ENCODE measurements around the gene TRAF3IP1.

TRAF3IP1 gene

GRCh38 chr2:238280083-238280825 is 40.1 kb upstream of the TRAF3IP1 start:
- Histone ChIP-seq H3K27ac (peak overlapping the region; percentile 44; the same call in 1 of the 2 replicates), H3K9ac (no peak overlapping the region), H3K27me3 (no peaks in the 10 kb centered on the region), H3K9me3 (peaks cover 16% of the 10 kb centered on the region), H3K36me3 (peaks cover 37% of the 10 kb centered on the region), H3K4me1 (peaks cover 70% of the 10 kb centered on the region), H3K4me2 (peak overlapping the region; percentile 64), H3K4me3 (no peak overlapping the region), H4K20me1 (peaks cover 86% of the 10 kb centered on the region)
- TF ChIP-seq Cebpa-rat (IDR thresholded peaks at IDR 0.05), result no peak

GRCh38 chr2:238281826-238282480 is 38.4 kb upstream of the TRAF3IP1 start:
- peaks cover 95% of the 10 kb centered on the region for H4K20me1 ChIP-seq
- H3K4me2 ChIP-seq, result peak overlapping the region; percentile 80
- no peak for TF ChIP-seq Cebpa-rat (IDR thresholded peaks at IDR 0.05)
- peak overlapping the region; percentile 52; the same call in 1 of the 2 replicates for H3K27ac ChIP-seq
- H3K9me3 ChIP-seq, result peaks cover 16% of the 10 kb centered on the region
- H3K9ac ChIP-seq, result peak overlapping the region; percentile 49; the same call in 1 of the 2 replicates
- peaks cover 20% of the 10 kb centered on the region for H3K36me3 ChIP-seq
- peaks cover 87% of the 10 kb centered on the region for H3K4me1 ChIP-seq
- no peak overlapping the region for H3K4me3 ChIP-seq
- H3K27me3 ChIP-seq, result no peaks in the 10 kb centered on the region

- peaks cover 8% of the 10 kb centered on the region for H3K36me3 ChIP-seq
- H3K4me3 ChIP-seq, result peak overlapping the region; percentile 32
- peaks cover 95% of the 10 kb centered on the region for H3K4me1 ChIP-seq
- H3K27ac ChIP-seq, result peak overlapping the region; percentile 52
- H4K20me1 ChIP-seq, result peaks cover 95% of the 10 kb centered on the region
- TF ChIP-seq Cebpa-rat (IDR thresholded peaks at IDR 0.05), result no peak
- peak overlapping the region; percentile 80 for H3K4me2 ChIP-seq
- H3K27me3 ChIP-seq, result no peaks in the 10 kb centered on the region
- H3K9me3 ChIP-seq, result peaks cover 16% of the 10 kb centered on the region
- H3K9ac ChIP-seq, result peak overlapping the region; percentile 37; the same call in 1 of the 2 replicates
Measured at GRCh38 chr2:238282861-238283738, 37.2 kb upstream of the TRAF3IP1 start.

GRCh38 chr2:238284802-238285515 is 35.4 kb upstream of the TRAF3IP1 start:
- no peaks in the 10 kb centered on the region; the same call in 1 of the 2 replicates for H3K36me3 ChIP-seq
- H3K4me1 ChIP-seq, result peaks cover 83% of the 10 kb centered on the region
- H4K20me1 ChIP-seq, result peaks cover 79% of the 10 kb centered on the region
- H3K27ac ChIP-seq, result no peak overlapping the region
- peaks cover 7% of the 10 kb centered on the region for H3K9me3 ChIP-seq
- no peaks in the 10 kb centered on the region for H3K27me3 ChIP-seq
- no peak for TF ChIP-seq Cebpa-rat (IDR thresholded peaks at IDR 0.05)
- H3K4me2 ChIP-seq, result peak overlapping the region; percentile 85
- H3K9ac ChIP-seq, result no peak overlapping the region
- H3K4me3 ChIP-seq, result no peak overlapping the region

GRCh38 chr2:238285653-238286082 is 34.6 kb upstream of the TRAF3IP1 start:
- Histone ChIP-seq H3K4me2 (peak overlapping the region; percentile 85), H3K4me3 (no peak overlapping the region), H3K27ac (no peak overlapping the region; the same call in 1 of the 2 replicates)

GRCh38 chr2:238286095-238286494 is 34.2 kb upstream of the TRAF3IP1 start:
- H4K20me1 ChIP-seq, result peaks cover 71% of the 10 kb centered on the region
- no peak overlapping the region; the same call in 1 of the 2 replicates for H3K27ac ChIP-seq
- H3K27me3 ChIP-seq, result no peaks in the 10 kb centered on the region
- no peak for TF ChIP-seq Cebpa-rat (IDR thresholded peaks at IDR 0.05)
- no peaks in the 10 kb centered on the region for H3K36me3 ChIP-seq
- H3K9me3 ChIP-seq, result no peaks in the 10 kb centered on the region
- H3K4me2 ChIP-seq, result peak overlapping the region; percentile 85
- no peak overlapping the region for H3K4me3 ChIP-seq
- peaks cover 81% of the 10 kb centered on the region for H3K4me1 ChIP-seq
- peak overlapping the region; percentile 90 for H3K9ac ChIP-seq

More at GRCh38 chr2:238285653-238286082, 34.6 kb upstream of the TRAF3IP1 start:
- H3K9me3 ChIP-seq, result no peaks in the 10 kb centered on the region
- H3K36me3 ChIP-seq, result no peaks in the 10 kb centered on the region
- H3K4me1 ChIP-seq, result peaks cover 83% of the 10 kb centered on the region
- peaks cover 72% of the 10 kb centered on the region for H4K20me1 ChIP-seq
- no peaks in the 10 kb centered on the region for H3K27me3 ChIP-seq
- H3K9ac ChIP-seq, result no peak overlapping the region
- TF ChIP-seq Cebpa-rat (IDR thresholded peaks at IDR 0.05), result no peak

- Histone ChIP-seq H3K27me3 (no peaks in the 10 kb centered on the region), H3K36me3 (no peaks in the 10 kb centered on the region), H4K20me1 (peaks cover 66% of the 10 kb centered on the region), H3K4me1 (peaks cover 78% of the 10 kb centered on the region), H3K4me2 (peak overlapping the region; percentile 85), H3K27ac (no peak overlapping the region; the same call in 1 of the 2 replicates), H3K4me3 (peak overlapping the region; percentile 94; the same call in 1 of the 2 replicates), H3K9ac (peak overlapping the region; percentile 90), H3K9me3 (no peaks in the 10 kb centered on the region)
- no peak for TF ChIP-seq Cebpa-rat (IDR thresholded peaks at IDR 0.05)
Measured at GRCh38 chr2:238286551-238286950, 33.8 kb upstream of the TRAF3IP1 start.

- TF ChIP-seq Cebpa-rat (IDR thresholded peaks at IDR 0.05), result no peak
- Histone ChIP-seq H4K20me1 (peaks cover 60% of the 10 kb centered on the region), H3K9ac (peak overlapping the region; percentile 90), H3K4me1 (peaks cover 78% of the 10 kb centered on the region), H3K4me3 (peak overlapping the region; percentile 94), H3K27me3 (no peaks in the 10 kb centered on the region), H3K27ac (peak overlapping the region; percentile 92; the same call in 1 of the 2 replicates), H3K9me3 (no peaks in the 10 kb centered on the region), H3K36me3 (no peaks in the 10 kb centered on the region), H3K4me2 (peak overlapping the region; percentile 85)
Measured at GRCh38 chr2:238286987-238287736, 33.2 kb upstream of the TRAF3IP1 start.

Data from BLaER1 (cell line).